ENCODE data around the gene CSF1R.

Gene CSF1R

GRCh38 chr5:150085950-150086715, at the start of gene CSF1R:
TSS of gene CSF1R (minus strand) at chr5:150086554. CDS start at chr5:150086427, 127 bp downstream.
- no peak for DNase-seq (ENCODE audit: low spot score)

- no peak for DNase-seq (ENCODE audit: low spot score)
Measured at GRCh38 chr5:150135557-150136304, 49.4 kb upstream of the CSF1R start.

GRCh38 chr5:150134198-150134588, 47.8 kb upstream of the CSF1R start:
- no peak for DNase-seq (ENCODE audit: low spot score)

- no peak for DNase-seq (ENCODE audit: low spot score)
Measured at GRCh38 chr5:150133581-150134197, 47.3 kb upstream of the CSF1R start.

- no peak for DNase-seq (ENCODE audit: low spot score)
Measured at GRCh38 chr5:150132740-150133139, 46.4 kb upstream of the CSF1R start.

- no peak for DNase-seq (ENCODE audit: low spot score)
Measured at GRCh38 chr5:150131978-150132694, 45.8 kb upstream of the CSF1R start.

GRCh38 chr5:150131461-150131860, 45.1 kb upstream of the CSF1R start:
- DNase-seq (ENCODE audit: low spot score) = no peak

GRCh38 chr5:150130493-150130922, 44.2 kb upstream of the CSF1R start:
- DNase-seq (ENCODE audit: low spot score) = no peak

- peak; percentile 32 for DNase-seq (ENCODE audit: low spot score)
Measured at GRCh38 chr5:150129813-150130492, 43.6 kb upstream of the CSF1R start.

GRCh38 chr5:150129454-150129812, 43.1 kb upstream of the CSF1R start:
- DNase-seq (ENCODE audit: low spot score) = no peak

- no peak for DNase-seq (ENCODE audit: low spot score)
Measured at GRCh38 chr5:150126921-150127265, 40.5 kb upstream of the CSF1R start.

- DNase-seq (ENCODE audit: low spot score) = no peak
Measured at GRCh38 chr5:150126199-150126920, 40.0 kb upstream of the CSF1R start.

- no peak for DNase-seq (ENCODE audit: low spot score)
Measured at GRCh38 chr5:150125334-150125733, 39.0 kb upstream of the CSF1R start.

GRCh38 chr5:150124596-150124995, 38.2 kb upstream of the CSF1R start:
- no peak for DNase-seq (ENCODE audit: low spot score)

- no peak for DNase-seq (ENCODE audit: low spot score)
Measured at GRCh38 chr5:150124111-150124557, 37.8 kb upstream of the CSF1R start.

- no peak for DNase-seq (ENCODE audit: low spot score)
Measured at GRCh38 chr5:150123542-150123941, 37.2 kb upstream of the CSF1R start.

GRCh38 chr5:150122536-150123481, 36.5 kb upstream of the CSF1R start:
- DNase-seq (ENCODE audit: low spot score) = no peak

- DNase-seq (ENCODE audit: low spot score) = no peak
Measured at GRCh38 chr5:150122158-150122510, 35.8 kb upstream of the CSF1R start.

GRCh38 chr5:150121448-150122157, 35.2 kb upstream of the CSF1R start:
- no peak for DNase-seq (ENCODE audit: low spot score)

Data from CD4-positive, alpha-beta T cell treated with Interleukin-15 for 4 hours (primary cell).